GM18498 (cell line): ENCODE data around the gene LGR4.
A peak's percentile ranks its signal among the peaks of the same experiment; 100 is the strongest.
"Not testable (repeated sequence)": the region's sequence is repeated elsewhere in the genome, so short reads cannot be mapped to it uniquely, and the experiment has no call there.

Source experiments
- ATAC-seq: cut with Tn5 transposase; IDR thresholded peaks from one replicate; pipeline ENCODE4 v1.9.1; 2021; ENCODE audit warnings: mild to moderate bottlenecking, moderate library complexity; ENCODE audit not compliant: unreplicated experiment

The LGR4 gene

GRCh38 chr11:27355575-27356104, 117.0 kb downstream of the LGR4 start:
- no peak for ATAC-seq

- ATAC-seq: no peak
Observed at GRCh38 chr11:27354359-27354965, 118.1 kb downstream of the LGR4 start.

GRCh38 chr11:27353593-27354358, 118.8 kb downstream of the LGR4 start:
- ATAC-seq: no peak

- ATAC-seq: no peak
Observed at GRCh38 chr11:27352781-27353180, 119.8 kb downstream of the LGR4 start.

GRCh38 chr11:27350511-27350910, 122.1 kb downstream of the LGR4 start:
- ATAC-seq: no peak

GRCh38 chr11:27349919-27350318, 122.7 kb downstream of the LGR4 start:
- no peak for ATAC-seq

- no peak for ATAC-seq
Observed at GRCh38 chr11:27348340-27348873, 124.2 kb downstream of the LGR4 start.

- ATAC-seq: no peak
Observed at GRCh38 chr11:27347359-27348339, 124.9 kb downstream of the LGR4 start.

GRCh38 chr11:27339941-27340340, 132.6 kb downstream of the LGR4 start:
- no peak for ATAC-seq

GRCh38 chr11:27334764-27335163, 137.8 kb downstream of the LGR4 start:
- ATAC-seq: not testable (repeated sequence)

GRCh38 chr11:27331981-27332380, 140.6 kb downstream of the LGR4 start:
- ATAC-seq: no peak

- ATAC-seq: no peak
Observed at GRCh38 chr11:27330633-27331270, 141.8 kb downstream of the LGR4 start.

- no peak for ATAC-seq
Observed at GRCh38 chr11:27329867-27330632, 142.5 kb downstream of the LGR4 start.

GRCh38 chr11:27328614-27329013, 144.0 kb downstream of the LGR4 start:
- no peak for ATAC-seq

GRCh38 chr11:27327064-27327463, 145.5 kb downstream of the LGR4 start:
- not testable (repeated sequence) for ATAC-seq

- ATAC-seq: not testable (repeated sequence)
Observed at GRCh38 chr11:27322196-27322595, 150.4 kb downstream of the LGR4 start.

GRCh38 chr11:27321340-27321739, 151.2 kb downstream of the LGR4 start:
- not testable (repeated sequence) for ATAC-seq

- ATAC-seq: peak; percentile 97
Observed at GRCh38 chr11:27319072-27319471, 153.5 kb downstream of the LGR4 start.

- ATAC-seq: no peak
Observed at GRCh38 chr11:27317751-27318150, 154.8 kb downstream of the LGR4 start.
